OCI-M1 (cell line): ENCODE results near the gene COX4I1.

Source experiments
- DNase-seq: peaks from one replicate; lab custom pipeline; 2025; lab: John Stamatoyannopoulos, UW

The COX4I1 gene

GRCh38 chr16:85767531-85767930 lies 32.0 kb upstream of the COX4I1 start:
- peak; percentile 14 for DNase-seq

- DNase-seq: peak; percentile 4
These were observed 31.3 kb upstream of the COX4I1 start for GRCh38 chr16:85768199-85768598.

GRCh38 chr16:85770741-85771140 lies 28.8 kb upstream of the COX4I1 start:
- DNase-seq: no peak

GRCh38 chr16:85773044-85773443 lies 26.5 kb upstream of the COX4I1 start:
- no peak for DNase-seq

- no peak for DNase-seq
These were observed 25.4 kb upstream of the COX4I1 start for GRCh38 chr16:85774136-85774535.

GRCh38 chr16:85774811-85775210 lies 24.7 kb upstream of the COX4I1 start:
- DNase-seq: no peak

GRCh38 chr16:85777583-85778310 lies 21.7 kb upstream of the COX4I1 start:
- no peak for DNase-seq

- no peak for DNase-seq
These were observed 20.6 kb upstream of the COX4I1 start for GRCh38 chr16:85778873-85779272.

GRCh38 chr16:85780281-85780680 lies 19.2 kb upstream of the COX4I1 start:
- no peak for DNase-seq

GRCh38 chr16:85781156-85781555 lies 18.3 kb upstream of the COX4I1 start:
- no peak for DNase-seq

GRCh38 chr16:85781695-85782370 lies 17.7 kb upstream of the COX4I1 start:
- no peak for DNase-seq

- no peak for DNase-seq
These were observed 17.0 kb upstream of the COX4I1 start for GRCh38 chr16:85782451-85782850.

- no peak for DNase-seq
These were observed 16.1 kb upstream of the COX4I1 start for GRCh38 chr16:85783441-85783840.

GRCh38 chr16:85784813-85785212 lies 14.7 kb upstream of the COX4I1 start:
- DNase-seq: no peak

- DNase-seq: no peak
These were observed 13.6 kb upstream of the COX4I1 start for GRCh38 chr16:85785927-85786326.

- no peak for DNase-seq
These were observed 10.7 kb upstream of the COX4I1 start for GRCh38 chr16:85788819-85789218.

- DNase-seq: no peak
These were observed 9.7 kb upstream of the COX4I1 start for GRCh38 chr16:85789773-85790172.

GRCh38 chr16:85793662-85794298 lies 5.7 kb upstream of the COX4I1 start:
- DNase-seq: no peak

- DNase-seq: no peak
These were observed 4.8 kb upstream of the COX4I1 start for GRCh38 chr16:85794696-85795095.

- DNase-seq: no peak
These were observed 3.3 kb upstream of the COX4I1 start for GRCh38 chr16:85796152-85796551.

- DNase-seq: no peak
These were observed 2.9 kb upstream of the COX4I1 start for GRCh38 chr16:85796599-85796998.

GRCh38 chr16:85798283-85798776 lies 1.2 kb upstream of the COX4I1 start:
- DNase-seq: peak; percentile 6

- DNase-seq: no peak
These were observed 496 bp upstream of the COX4I1 start for GRCh38 chr16:85798901-85799496.
